Measurements from ENCODE around the gene SLC35F5.
"Not testable (repeated sequence)": the region's sequence is repeated elsewhere in the genome, so short reads cannot be mapped to it uniquely, and the experiment has no call there.

Gene SLC35F5

DNA sequence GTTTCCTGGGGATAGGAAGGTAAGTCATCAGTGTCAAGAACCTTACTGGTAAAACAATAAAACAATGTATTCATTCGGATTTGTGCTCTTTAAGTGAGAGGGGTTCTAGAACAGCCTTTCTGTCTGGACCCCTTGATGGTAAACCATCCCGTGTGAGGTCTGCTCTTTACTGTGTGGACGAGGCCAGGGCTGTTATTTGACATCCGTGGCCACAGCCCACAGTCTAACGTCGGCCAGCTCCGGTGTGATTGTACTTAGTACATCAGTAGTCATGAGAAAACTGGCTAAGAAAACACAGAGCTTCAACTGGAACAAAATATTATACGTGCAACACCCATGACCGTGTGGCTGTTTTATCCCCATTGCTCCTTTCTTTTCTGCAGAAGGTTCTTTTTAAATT lies 62.0 kb downstream of the SLC35F5 start:
- no peak for DNase-seq

DNA sequence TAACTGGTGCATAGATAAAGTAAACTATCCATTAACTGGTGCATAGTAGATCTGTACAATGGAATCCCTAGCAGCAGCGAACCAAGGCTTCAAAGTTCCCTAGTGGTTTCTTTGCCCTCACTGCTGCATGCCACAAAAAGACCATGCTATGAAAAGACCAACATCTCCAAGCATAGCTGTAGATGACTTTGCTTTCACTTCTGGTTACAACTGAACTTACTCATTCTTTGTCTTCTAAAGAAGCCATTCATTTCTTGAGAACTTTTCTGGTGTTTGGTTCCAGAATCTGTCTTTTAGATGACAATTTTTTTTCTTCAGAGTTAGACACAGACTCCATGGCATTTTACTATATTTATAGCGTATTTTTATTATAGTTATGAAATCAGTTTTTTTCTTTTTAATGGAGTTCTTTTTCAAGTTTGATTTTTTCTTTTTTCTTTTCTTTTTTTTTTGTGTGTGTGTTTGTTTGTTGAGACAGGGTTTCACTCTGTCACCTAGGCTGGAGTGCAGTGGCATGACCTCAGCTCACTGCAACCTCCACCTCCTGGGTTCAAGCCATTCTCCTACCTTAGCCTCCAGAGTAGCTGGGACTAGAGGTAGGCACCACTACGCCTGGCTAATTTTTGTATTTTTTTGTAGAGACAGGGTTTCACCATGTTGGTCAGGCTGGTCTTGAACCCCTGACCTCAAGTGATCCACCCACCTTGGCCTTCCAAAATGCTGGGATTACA lies 63.6 kb downstream of the SLC35F5 start:
- peak in 1 of 5 experiments; percentile 94 for DNase-seq

DNA sequence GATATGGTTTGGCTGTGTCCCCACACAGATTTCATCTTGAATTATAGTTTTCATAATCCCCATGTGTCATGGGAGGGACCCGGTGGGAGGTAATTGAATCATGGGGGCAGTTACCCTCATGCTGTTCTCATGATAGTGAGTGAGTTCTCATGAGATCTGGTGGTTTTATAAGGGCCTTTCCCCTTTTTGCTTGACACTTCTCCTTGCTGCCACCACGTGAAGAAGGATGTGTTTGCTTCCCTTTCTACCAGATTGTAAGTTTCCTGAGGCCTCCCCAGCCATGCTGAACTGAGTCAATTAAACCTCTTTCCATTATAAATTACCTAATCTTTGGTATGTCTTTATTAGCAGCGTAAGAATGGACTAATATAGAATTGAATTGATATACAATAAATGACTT lies 65.6 kb downstream of the SLC35F5 start:
- peak in 1 of 5 experiments; percentile 70 for DNase-seq

DNA sequence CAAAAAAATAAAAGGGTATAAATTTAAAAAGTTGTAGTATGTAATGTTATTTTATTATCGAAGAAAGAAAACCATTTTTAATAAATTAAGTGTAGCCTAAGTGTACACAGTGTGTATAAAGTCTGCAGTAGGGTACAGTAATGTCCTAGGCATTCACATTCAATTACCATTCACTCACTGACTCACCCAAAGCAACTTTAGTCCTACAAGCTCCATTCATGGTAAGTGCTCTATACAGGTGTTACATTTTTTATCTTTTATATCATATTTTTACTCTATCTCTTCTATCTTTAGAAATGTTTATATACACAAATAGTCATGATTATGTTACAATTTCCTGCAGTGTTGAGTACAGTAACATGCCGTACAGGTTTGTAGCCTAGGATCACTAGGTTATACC lies 69.9 kb downstream of the SLC35F5 start:
- no peak for DNase-seq

DNA sequence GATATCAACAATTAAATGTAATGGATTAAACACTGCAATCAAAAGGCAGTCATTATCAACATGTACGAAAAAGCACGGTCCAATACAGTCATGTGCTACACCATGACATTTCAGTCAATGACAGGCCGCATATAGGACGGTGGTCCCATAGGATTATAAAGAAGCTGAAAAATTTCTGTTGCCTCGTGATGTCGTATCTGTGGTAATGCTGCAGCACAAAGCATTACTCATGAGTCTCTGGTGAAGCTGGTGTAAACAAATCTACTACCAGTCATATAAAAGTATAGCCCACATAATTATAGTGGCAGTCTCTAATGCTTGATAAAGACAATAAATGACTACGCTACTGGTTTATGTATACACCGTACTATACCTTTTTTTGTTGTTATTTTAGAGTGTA lies 71.0 kb downstream of the SLC35F5 start:
- DNase-seq = no peak

DNA sequence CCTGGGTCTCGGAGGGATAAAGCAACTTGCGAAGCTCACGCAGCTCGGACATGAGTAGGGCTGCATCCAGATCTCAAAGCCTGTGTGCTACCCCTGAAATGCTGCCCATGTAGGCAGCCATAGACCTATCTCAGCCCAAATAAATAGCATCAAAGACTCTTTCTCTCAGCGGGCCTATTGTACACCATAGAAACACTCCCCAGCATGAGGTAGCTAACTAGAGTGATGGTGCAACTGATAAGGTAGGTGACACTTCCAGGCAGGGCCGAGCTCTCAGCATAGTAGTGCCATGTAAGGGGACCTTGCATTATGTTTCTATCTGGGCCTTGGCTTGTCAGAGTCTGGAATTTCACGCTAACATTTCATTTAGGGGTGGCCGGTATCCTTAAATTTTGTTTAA lies 77.0 kb downstream of the SLC35F5 start:
- peak in 2 of 5 experiments; percentile 17 to 67 for DNase-seq

DNA sequence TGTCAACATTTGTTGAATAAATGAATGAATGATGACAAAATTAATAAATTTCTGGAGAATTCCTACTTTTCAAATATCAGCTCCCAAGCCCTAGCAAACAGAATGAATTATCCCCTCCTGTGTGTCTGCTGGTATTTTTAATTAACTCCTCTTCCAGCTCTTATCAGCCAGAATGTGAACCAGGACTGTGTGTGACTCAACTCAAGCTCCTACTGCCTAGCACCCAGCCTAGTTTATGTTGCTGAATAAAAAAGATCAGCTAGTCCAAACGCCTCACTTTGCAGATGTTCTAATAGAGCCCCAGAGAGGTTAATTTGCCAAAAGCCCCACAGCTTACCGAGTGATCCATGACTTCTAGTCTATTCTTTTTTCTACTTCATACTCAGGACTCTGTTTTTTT lies 79.1 kb downstream of the SLC35F5 start:
- no peak for DNase-seq

DNA sequence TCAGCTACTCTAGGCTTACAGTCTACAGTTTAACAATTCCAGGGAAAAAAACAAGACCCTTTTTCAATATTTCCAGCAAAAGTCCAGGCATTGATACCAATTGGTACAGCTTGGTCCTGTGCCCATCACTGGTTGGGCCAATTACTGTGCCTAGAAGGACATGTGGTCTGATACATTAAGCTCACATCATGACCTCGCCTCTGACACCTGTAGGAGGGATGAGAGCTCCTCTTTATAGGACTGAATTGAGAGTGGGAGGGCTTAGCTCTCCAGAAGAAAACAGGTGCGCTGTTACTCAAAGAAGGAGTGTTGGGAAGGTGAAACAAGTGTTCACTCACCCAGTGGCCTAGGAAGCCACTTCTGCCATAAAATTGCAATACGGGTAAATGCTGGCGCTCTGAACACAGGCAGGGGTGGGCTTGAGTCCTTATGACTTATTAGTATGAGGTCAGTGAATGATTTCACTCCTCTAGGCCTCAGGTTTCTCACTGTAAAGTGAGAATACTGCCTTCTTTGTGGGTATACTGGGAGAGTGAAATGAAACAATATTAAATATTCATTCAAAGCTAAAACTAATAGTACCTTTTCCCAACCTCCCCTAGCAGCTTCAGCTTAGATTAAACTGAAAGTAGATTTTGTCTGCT lies 79.7 kb downstream of the SLC35F5 start:
- no peak for DNase-seq

DNA sequence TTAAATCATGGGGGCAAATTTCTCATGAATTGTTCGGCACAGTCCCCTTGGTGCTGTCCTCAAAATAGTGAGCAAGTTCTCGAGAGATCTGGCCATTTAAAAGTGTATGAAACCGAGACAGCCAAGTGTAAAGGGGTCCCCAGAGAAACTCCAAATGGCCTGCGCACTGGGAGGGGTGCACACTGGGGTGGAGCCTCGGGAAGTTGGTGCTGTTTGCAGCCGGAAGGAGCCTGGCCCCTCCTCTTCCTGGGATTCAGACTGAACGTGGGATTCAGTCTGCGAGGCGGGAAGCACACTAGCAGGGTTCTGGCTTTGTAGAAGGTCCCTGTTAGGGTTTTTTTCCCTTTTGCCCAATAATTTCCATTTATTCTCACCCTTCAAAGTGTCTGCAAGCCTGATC lies 80.6 kb downstream of the SLC35F5 start:
- no peak for DNase-seq

DNA sequence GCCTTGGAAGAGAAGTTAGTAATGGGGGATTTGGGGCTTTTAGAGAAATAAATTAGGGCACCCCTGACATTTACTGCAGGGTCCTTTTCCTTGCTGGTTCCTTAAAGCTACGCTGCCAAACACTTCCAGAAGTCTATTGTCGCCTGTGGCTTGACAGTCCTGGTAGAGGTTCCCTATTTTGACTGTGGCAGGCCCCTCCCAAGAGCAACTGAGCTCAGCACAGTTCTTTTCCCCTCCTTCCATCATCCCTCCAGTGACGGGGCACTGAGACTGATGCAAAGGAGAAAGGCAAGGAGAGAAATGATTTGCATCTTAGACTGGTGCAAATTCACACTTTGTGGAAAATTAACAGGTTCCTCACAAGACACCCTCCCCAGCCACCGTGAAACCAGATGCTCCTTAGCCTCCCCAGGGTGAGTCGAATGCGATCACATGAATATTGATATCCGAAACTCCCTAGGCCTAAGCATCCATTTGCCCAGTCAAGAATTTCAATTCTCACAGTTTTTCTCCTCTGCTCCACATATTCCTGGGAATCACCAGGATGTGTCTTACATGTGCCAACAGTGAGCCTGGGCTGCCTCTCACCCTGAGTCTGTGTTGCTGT lies 84.0 kb downstream of the SLC35F5 start:
- DNase-seq = no peak

DNA sequence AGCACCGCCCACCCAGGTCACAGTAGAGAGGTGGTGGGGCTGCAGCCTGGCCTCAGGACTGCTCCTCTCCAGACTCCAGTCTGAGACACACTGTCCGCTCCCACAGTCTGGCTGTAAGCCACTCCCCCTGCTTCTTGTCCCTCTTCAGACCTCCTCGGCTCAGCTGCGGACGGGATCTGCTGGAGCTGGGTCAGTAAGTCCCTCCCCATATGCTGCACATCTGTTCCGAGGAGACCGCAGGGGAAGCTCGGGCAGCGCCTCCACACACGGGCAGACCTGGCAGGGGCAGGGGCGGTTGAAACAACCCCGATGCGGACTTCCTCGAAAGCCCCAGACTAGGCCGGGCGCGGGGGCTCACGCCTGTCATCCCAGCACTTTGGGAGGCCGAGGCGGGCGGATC lies 87.4 kb downstream of the SLC35F5 start:
- DNase-seq = not testable (repeated sequence)

DNA sequence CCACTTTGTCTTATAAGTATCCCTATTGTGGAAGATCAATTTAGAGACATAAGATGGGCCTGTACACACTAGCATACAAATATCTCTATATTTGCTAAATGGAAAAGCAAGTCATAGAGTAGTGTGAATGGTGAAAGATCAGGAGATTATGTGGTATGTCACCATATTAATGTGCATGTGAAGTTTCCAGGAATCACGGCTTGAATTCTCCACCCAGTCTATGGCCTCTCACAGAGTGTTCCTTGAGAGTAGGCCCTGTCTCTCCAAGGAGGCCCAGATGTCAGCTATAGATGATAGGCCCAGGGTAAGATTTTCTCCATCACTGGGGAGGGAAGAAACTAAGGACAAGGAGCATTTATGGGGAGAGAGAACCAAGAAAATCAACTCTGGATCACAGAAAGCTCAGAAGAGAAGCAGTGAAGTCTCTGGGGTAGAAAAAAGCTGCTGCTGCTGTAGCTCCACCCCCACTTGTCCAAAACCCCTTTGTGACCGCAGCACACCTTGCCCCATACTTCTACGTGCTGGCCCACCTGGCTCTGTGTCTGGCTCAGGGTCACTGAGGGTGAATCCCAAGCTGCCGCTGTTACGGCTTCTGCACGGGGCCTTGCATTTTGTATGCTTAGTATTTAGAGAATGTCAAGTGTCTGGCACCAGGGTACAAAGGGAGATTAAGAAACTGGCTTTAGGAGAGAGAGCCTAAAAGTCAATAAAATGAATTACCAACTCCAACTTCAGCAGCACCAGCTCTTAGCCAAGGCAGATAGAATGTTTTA lies 91.5 kb downstream of the SLC35F5 start:
- not testable (repeated sequence) for DNase-seq

DNA sequence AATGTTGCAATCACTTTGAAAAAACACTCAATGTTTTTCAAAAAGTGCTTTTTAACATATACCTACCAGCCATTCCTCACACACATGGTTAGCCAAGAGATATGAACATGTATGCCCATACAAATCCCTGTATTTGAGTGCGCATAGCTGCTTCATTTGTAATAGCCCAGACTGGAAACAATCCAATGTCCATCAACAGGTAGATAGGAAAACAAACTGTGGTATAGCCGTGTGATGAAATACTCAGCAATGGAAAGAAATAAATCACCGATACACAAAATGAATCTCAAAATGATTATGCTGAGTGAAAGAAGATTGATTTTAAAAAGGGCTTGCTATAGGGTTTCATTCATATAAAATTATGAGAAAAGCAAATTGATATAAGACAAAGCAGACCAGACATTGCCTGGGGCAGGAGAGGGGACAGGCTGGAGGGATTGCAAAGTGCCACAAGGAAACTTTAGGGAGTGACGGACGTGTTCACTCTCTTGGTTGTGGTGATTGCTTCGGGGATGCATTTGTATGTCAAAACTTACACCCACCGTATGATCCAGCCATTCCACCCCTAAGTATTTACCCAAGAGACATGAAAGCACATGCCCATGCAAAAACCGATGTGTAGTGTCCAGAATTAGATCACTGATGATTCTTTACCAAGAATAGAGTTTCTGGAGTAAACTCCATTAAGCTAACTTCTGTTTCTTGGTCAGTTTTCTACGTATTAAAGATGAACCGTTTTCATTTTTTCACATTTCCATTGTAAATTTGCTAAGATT lies 93.0 kb downstream of the SLC35F5 start:
- not testable (repeated sequence) for DNase-seq

All from T-helper 2 cell (primary cell).